GM18508 (cell line): ENCODE measurements around the gene SPDYE17.
"Not testable (repeated sequence)": the region's sequence is repeated elsewhere in the genome, so short reads cannot be mapped to it uniquely, and the experiment has no call there.

ENCODE experiments used
- ATAC-seq: cut with Tn5 transposase; IDR thresholded peaks from one replicate; pipeline ENCODE4 v1.9.1; 2021; ENCODE audit warnings: moderate number of reproducible peaks; ENCODE audit not compliant: insufficient read depth, unreplicated experiment

SPDYE17 gene

GRCh38 chr7:76999474-77000107 is 32.6 kb downstream of the SPDYE17 start:
- not testable (repeated sequence) for ATAC-seq

- not testable (repeated sequence) for ATAC-seq
Measured at GRCh38 chr7:76998764-76999450, 33.3 kb downstream of the SPDYE17 start.

GRCh38 chr7:76998285-76998589 is 33.9 kb downstream of the SPDYE17 start:
- ATAC-seq, result no peak

- no peak for ATAC-seq
Measured at GRCh38 chr7:76997381-76998284, 34.5 kb downstream of the SPDYE17 start.

GRCh38 chr7:76996932-76997331 is 35.2 kb downstream of the SPDYE17 start:
- not testable (repeated sequence) for ATAC-seq

GRCh38 chr7:76994286-76994685 is 37.9 kb downstream of the SPDYE17 start:
- not testable (repeated sequence) for ATAC-seq

- ATAC-seq, result not testable (repeated sequence)
Measured at GRCh38 chr7:76993831-76994230, 38.3 kb downstream of the SPDYE17 start.

GRCh38 chr7:76992871-76993270 is 39.3 kb downstream of the SPDYE17 start:
- not testable (repeated sequence) for ATAC-seq

GRCh38 chr7:76992204-76992603 is 40.0 kb downstream of the SPDYE17 start:
- ATAC-seq, result not testable (repeated sequence)

GRCh38 chr7:76990202-76990601 is 42.0 kb downstream of the SPDYE17 start:
- ATAC-seq, result not testable (repeated sequence)

GRCh38 chr7:76985924-76986717 is 46.0 kb downstream of the SPDYE17 start:
- ATAC-seq, result not testable (repeated sequence)

- ATAC-seq, result peak; percentile 96
Measured at GRCh38 chr7:76984784-76985136, 47.4 kb downstream of the SPDYE17 start.

- peak; percentile 3 for ATAC-seq
Measured at GRCh38 chr7:76983937-76984783, 48.0 kb downstream of the SPDYE17 start.

GRCh38 chr7:76983333-76983732 is 48.8 kb downstream of the SPDYE17 start:
- not testable (repeated sequence) for ATAC-seq

GRCh38 chr7:76982501-76982900 is 49.7 kb downstream of the SPDYE17 start:
- not testable (repeated sequence) for ATAC-seq

GRCh38 chr7:76981187-76981970 is 50.8 kb downstream of the SPDYE17 start:
- ATAC-seq, result not testable (repeated sequence)

- not testable (repeated sequence) for ATAC-seq
Measured at GRCh38 chr7:76980576-76980975, 51.6 kb downstream of the SPDYE17 start.

GRCh38 chr7:76977761-76978367 is 54.3 kb downstream of the SPDYE17 start:
- not testable (repeated sequence) for ATAC-seq
